ENCODE results near the gene NRG2.

- TF ChIP-seq, protein P1, sequence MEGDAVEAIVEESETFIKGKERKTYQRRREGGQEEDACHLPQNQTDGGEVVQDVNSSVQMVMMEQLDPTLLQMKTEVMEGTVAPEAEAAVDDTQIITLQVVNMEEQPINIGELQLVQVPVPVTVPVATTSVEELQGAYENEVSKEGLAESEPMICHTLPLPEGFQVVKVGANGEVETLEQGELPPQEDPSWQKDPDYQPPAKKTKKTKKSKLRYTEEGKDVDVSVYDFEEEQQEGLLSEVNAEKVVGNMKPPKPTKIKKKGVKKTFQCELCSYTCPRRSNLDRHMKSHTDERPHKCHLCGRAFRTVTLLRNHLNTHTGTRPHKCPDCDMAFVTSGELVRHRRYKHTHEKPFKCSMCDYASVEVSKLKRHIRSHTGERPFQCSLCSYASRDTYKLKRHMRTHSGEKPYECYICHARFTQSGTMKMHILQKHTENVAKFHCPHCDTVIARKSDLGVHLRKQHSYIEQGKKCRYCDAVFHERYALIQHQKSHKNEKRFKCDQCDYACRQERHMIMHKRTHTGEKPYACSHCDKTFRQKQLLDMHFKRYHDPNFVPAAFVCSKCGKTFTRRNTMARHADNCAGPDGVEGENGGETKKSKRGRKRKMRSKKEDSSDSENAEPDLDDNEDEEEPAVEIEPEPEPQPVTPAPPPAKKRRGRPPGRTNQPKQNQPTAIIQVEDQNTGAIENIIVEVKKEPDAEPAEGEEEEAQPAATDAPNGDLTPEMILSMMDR (IDR thresholded peaks at IDR 0.05), result no peak
- no peak for TF ChIP-seq POLR2A (IDR thresholded peaks at IDR 0.05; ENCODE audit: low read length)
- TF ChIP-seq MAX (IDR thresholded peaks at IDR 0.05), result no peak
- TF ChIP-seq RFX5 (IDR thresholded peaks at IDR 0.05), result no peak
- no peak for TF ChIP-seq KDM5A (IDR thresholded peaks at IDR 0.05)
- TF ChIP-seq MAZ (IDR thresholded peaks at IDR 0.05; ENCODE audit: borderline replicate concordance, low read depth, low read length), result no peak
Observed at GRCh38 chr5:139881143-139881733, 161.9 kb downstream of the NRG2 start.

All from A549 (cell line).